Fibroblast of pulmonary artery (primary cell): ENCODE data around the gene SMC2.

ENCODE experiments used
- DNase-seq: peaks from one replicate; pipeline ENCODE4 v3.0.0-alpha.2; 2010; ENCODE audit warnings: low read depth
- H3K4me3 ChIP-seq: replicated peaks from 2 replicates; pipeline ENCODE4 v1.5.1; 2011; ENCODE audit warnings: low read depth, mild to moderate bottlenecking, control low read depth, low read length, moderate library complexity
- TF ChIP-seq, protein P1 (sequence below): IDR thresholded peaks from 2 replicates; pipeline ENCODE4 v1.5.1; 2011; ENCODE audit warnings: mild to moderate bottlenecking, control low read depth, low read length, inconsistent platforms; ENCODE audit errors: missing control alignments

SMC2 gene

DNA sequence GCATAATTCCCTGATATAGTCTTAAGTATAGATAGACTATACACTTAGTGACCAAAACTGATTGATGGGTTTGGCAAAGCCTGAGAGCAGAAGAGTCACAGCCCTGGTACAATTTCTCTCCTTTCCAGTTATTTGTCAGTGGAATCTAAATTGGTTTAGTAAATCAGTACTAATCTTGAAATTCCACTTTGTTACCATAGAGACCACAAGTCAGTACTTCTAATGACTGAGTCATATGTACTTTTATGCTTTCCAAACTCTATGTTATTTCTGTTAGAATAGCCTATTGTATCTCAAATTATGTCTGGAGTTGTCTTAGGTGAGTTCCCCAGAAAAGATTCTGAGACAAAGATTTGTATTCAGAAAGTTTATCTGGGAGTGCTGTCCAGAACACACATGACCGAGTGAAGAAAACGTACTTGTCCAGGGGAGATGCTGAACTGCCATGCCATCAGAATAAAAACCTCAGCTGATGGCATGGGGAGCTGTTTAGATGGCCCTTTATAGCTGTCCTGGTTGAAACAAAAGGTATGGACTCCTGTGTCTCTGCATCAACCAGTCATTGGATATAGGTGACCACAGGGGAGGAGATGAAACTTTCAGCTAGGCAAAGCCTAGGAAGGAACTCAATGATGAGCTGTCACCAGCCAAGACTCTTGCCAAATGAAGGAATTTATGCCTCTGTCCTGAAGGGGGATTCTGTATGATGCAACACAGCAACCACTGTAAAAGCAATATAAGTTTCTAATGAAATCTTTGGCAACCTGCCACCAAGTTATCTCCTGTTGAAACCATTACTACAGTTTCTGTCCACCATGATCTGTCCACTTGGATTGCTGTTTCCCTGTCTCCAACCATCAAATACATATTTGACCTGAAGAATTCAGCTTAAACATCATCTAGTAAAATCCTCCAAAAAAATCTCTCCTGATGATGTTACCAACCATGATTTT, 18.0 kb upstream of the SMC2 start:
- DNase-seq, result peak; percentile 92
- no peak overlapping the region for H3K4me3 ChIP-seq

DNA sequence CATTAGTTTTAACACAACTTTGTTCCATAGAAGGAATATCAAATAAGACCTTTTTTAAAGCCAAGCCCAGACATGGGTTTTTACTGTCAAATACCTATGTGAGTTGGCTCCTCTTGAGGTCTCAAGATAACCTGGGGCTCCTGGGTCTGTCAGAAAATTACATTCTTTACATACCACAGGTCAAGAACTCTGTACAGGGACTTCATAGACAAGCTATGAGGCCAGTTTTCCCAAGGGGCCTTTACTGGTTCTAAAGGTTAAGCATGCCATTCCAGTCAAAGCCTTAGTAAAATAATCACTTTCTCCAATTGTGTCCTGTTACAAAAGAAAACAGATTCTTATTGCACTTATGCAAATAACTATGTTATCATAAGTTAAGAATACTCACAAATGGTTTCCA, 15.5 kb upstream of the SMC2 start:
- no peak for DNase-seq
- H3K4me3 ChIP-seq, result no peak overlapping the region
- TF ChIP-seq, protein P1, sequence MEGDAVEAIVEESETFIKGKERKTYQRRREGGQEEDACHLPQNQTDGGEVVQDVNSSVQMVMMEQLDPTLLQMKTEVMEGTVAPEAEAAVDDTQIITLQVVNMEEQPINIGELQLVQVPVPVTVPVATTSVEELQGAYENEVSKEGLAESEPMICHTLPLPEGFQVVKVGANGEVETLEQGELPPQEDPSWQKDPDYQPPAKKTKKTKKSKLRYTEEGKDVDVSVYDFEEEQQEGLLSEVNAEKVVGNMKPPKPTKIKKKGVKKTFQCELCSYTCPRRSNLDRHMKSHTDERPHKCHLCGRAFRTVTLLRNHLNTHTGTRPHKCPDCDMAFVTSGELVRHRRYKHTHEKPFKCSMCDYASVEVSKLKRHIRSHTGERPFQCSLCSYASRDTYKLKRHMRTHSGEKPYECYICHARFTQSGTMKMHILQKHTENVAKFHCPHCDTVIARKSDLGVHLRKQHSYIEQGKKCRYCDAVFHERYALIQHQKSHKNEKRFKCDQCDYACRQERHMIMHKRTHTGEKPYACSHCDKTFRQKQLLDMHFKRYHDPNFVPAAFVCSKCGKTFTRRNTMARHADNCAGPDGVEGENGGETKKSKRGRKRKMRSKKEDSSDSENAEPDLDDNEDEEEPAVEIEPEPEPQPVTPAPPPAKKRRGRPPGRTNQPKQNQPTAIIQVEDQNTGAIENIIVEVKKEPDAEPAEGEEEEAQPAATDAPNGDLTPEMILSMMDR, result no peak

More for the DNA sequence above, 18.0 kb upstream of the SMC2 start:
- TF ChIP-seq, protein P1, result peak; percentile 30

DNA sequence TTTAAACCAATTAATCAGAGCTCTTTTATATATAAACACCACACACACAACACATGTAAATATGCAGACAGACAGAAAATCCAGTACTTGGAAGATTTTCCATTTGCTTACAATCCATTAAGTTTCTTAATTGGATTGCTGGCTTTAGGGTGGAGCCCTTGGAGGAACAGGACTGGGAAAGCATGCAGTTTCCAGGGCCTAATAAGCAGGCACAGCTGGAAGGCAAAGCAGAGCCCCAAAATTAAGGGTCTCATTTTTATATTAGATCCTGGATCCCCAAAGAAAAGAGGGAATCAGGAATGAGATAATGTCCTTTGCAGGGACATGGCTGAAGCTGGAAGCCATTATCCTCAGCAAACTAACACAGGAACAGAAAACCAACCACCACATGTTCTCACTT, 13.1 kb upstream of the SMC2 start:
- TF ChIP-seq, protein P1, result no peak
- no peak for DNase-seq
- no peak overlapping the region for H3K4me3 ChIP-seq

DNA sequence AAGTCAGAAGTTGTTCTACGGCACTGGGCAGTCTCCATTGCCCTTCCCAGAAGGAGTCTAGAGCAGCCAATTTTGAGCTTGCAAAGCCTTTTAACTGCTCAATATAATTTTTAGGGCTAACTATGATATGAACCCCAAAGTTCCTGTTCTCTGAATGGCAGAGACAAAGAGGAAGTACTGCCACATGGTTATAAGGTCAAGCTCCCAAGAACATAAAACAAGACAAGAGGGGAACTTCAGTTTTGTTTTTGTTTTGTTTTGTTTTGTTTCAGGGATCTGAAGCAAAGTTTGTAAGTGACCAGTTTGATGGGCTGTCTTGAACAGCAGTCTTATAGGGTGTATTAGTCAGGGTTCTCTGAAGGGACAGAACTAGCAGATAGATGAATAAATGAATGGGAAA, 11.9 kb upstream of the SMC2 start:
- DNase-seq, result no peak
- TF ChIP-seq, protein P1, result no peak
- no peak overlapping the region for H3K4me3 ChIP-seq

DNA sequence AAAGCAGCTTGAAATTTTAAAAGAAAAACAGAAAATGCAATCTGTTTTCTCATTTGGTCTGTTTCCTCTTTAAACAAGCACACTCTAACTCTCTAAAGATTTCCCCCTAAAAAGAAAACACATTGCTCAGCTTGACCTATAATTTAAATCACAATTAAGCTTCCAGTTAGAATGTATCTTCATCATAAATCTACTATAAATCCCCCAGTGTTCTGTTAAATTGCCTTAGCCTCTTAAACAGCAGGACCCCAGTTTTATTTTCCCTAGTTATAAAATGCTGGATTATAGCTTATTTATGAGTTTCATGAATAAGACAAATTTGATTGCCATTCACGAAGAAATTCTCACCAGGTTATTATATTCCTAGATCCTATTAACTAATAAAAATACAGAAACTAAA, 8.6 kb upstream of the SMC2 start:
- DNase-seq, result no peak
- TF ChIP-seq, protein P1, result no peak
- H3K4me3 ChIP-seq, result no peak overlapping the region

DNA sequence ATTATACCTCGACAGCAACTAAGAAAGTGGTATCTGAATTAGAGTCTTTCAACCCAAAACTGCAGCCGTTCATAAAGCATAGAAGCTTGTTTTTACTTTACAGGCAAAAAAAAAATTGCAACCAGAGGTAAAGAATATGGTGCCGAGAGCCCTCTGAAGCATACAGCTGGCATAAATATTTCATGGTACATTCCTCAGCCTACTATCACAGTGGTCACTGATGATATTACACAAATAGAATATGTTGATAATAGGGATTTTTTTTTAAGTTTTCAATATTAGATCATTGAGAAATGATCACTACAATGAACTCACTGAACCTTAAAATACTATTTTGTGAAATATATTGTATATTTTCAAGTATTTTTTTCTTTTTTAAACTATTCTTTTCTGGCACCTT, 6.2 kb upstream of the SMC2 start:
- H3K4me3 ChIP-seq, result no peak overlapping the region
- TF ChIP-seq, protein P1, result no peak
- DNase-seq, result no peak
